GM12878 (cell line): Measurements from ENCODE around the gene NRG4. TPM values are rescaled to one million over a fixed set of nuclear protein-coding genes. Genes with fewer than 3 reads are reported as not detected.

ENCODE experiments used
- ATAC-seq: fragments of 200-7000 bp; cut with Tn5 transposase; 3 replicates; pipeline ENCODE4 v1.9.1; 2020; ENCODE audit warnings: mild to moderate bottlenecking, moderate library complexity
- BruUV-seq: library from RNA; stranded (reverse); fragments of 400-500 nt; replicated peaks from 2 replicates; lab custom pipeline; 2021; lab: Mats Ljungman, UMichigan
- CTCF ChIA-PET: fragments of 300-600 bp; sonication (Branson Sonifier 250); formaldehyde crosslinking; extraction: SDS; loops from one replicate; lab custom pipeline; 2021; ENCODE audit warnings: inconsistent platforms; lab: Yijun Ruan, JAX
- POLR2A ChIA-PET: fragments of 350-600 bp; formaldehyde crosslinking; extraction: SDS; loops from one replicate; lab custom pipeline; 2021; ENCODE audit warnings: inconsistent platforms; lab: Charles Lee
- RAD21 ChIA-PET: fragments of 300-600 bp; sonication (Branson Sonifier 250); formaldehyde crosslinking; loops from one replicate; lab custom pipeline; 2023; ENCODE audit warnings: antibody characterized with exemption; ENCODE audit not compliant: unreplicated experiment; lab: Charles Lee
- SMC1A ChIA-PET: fragments of 300-600 bp; sonication (Branson Sonifier 250); formaldehyde crosslinking; loops from one replicate; lab custom pipeline; 2023; ENCODE audit not compliant: unreplicated experiment, uncharacterized antibody; lab: Charles Lee
- DNase-seq: peaks from one replicate; pipeline ENCODE4 v3.0.0-alpha.2; 2011; ENCODE audit warnings: low read depth, low spot score
- FAIRE-seq: peaks from 3 replicates; lab custom pipeline; 2011; peaks lifted over from hg19 to GRCh38; lab: Jason Lieb, UNC
- H2AFZ ChIP-seq: 2 replicates; pipeline ENCODE4 v1.6.0; 2011; ENCODE audit warnings: low read depth, low read length, control low read depth; ENCODE audit not compliant: control insufficient read depth
- H3K27ac ChIP-seq: 2 replicates; pipeline ENCODE4 v1.5.1; 2011; ENCODE audit warnings: control low read depth; ENCODE audit not compliant: control insufficient read depth, insufficient read depth
- H3K27me3 ChIP-seq, 2 experiments: replicated peaks in 1 of 2; 2 replicates each; pipeline versions ENCODE4 v1.6.0 to v1.6.1; 2011; ENCODE audit warnings: low read length in 1 of 2; ENCODE audit not compliant: control insufficient read depth in 2 of 2, insufficient read depth in 2 of 2
- H3K36me3 ChIP-seq, 2 experiments: 2 replicates each; pipeline ENCODE4 v1.5.1; 2011; ENCODE audit warnings: low read length in 1 of 2; ENCODE audit not compliant: control insufficient read depth in 2 of 2, insufficient read depth in 2 of 2
- H3K4me1 ChIP-seq: 2 replicates; pipeline ENCODE4 v1.6.1; 2011; ENCODE audit warnings: mild to moderate bottlenecking, low read length, moderate library complexity, mixed read lengths; ENCODE audit not compliant: control insufficient read depth, insufficient read depth
- H3K4me2 ChIP-seq: 2 replicates; pipeline ENCODE4 v1.6.0; 2011; ENCODE audit warnings: control low read depth; ENCODE audit not compliant: control insufficient read depth, insufficient read depth
- H3K4me3 ChIP-seq: fragments of 200-600 bp; sonication (generic); 2 replicates; pipeline ENCODE4 v1.5.1; 2016
- H3K79me2 ChIP-seq: 2 replicates; pipeline ENCODE4 v1.6.0; 2011; ENCODE audit warnings: low read length; ENCODE audit not compliant: control insufficient read depth, insufficient read depth
- H3K9ac ChIP-seq: 2 replicates; pipeline ENCODE4 v1.8.0; 2011; ENCODE audit warnings: low read length, control low read depth, mixed read lengths; ENCODE audit not compliant: control insufficient read depth, insufficient read depth
- H3K9me3 ChIP-seq: replicated peaks from 3 replicates; pipeline ENCODE4 v1.5.1; 2011; ENCODE audit warnings: mild to moderate bottlenecking, low read length; ENCODE audit not compliant: control insufficient read depth, insufficient read depth
- H4K20me1 ChIP-seq: 2 replicates; pipeline ENCODE4 v1.6.0; 2011; ENCODE audit not compliant: control insufficient read depth, insufficient read depth
- BACH1 ChIP-seq: fragments of 450-650 bp; IDR thresholded peaks from 2 replicates; pipeline ENCODE4 v1.6.1; 2017; ENCODE audit warnings: mild to moderate bottlenecking, borderline replicate concordance
- CBFB ChIP-seq: IDR thresholded peaks from 2 replicates; pipeline ENCODE4 v1.6.1; 2016; ENCODE audit warnings: antibody characterized with exemption, low read depth
- CBX5 ChIP-seq: sonication (generic); IDR thresholded peaks from 2 replicates; pipeline ENCODE4 v1.6.1; 2016; ENCODE audit warnings: low read depth, moderate library complexity, mild to moderate bottlenecking, inconsistent platforms
- E2F8 ChIP-seq: fragments of 450-650 bp; IDR thresholded peaks from 2 replicates; pipeline ENCODE4 v1.6.1; 2018; ENCODE audit warnings: mild to moderate bottlenecking, low read depth, moderate library complexity; ENCODE audit not compliant: partially characterized antibody
- KLF5 ChIP-seq: fragments of 450-650 bp; IDR thresholded peaks from 2 replicates; pipeline ENCODE4 v1.6.1; 2014; ENCODE audit warnings: mild to moderate bottlenecking; ENCODE audit not compliant: partially characterized antibody
- MYB ChIP-seq: fragments of 150-350 bp; IDR thresholded peaks from 2 replicates; pipeline ENCODE4 v1.6.1; 2014; ENCODE audit warnings: mild to moderate bottlenecking, low read depth, low read length, borderline replicate concordance
- MYC ChIP-seq: IDR thresholded peaks from 2 replicates; pipeline ENCODE4 v1.6.1; 2011; ENCODE audit warnings: mild to moderate bottlenecking, low read length, moderate library complexity, inconsistent platforms; ENCODE audit not compliant: insufficient read depth, insufficient replicate concordance, insufficient read length, severe bottlenecking
- NFIC ChIP-seq: IDR thresholded peaks from 2 replicates; pipeline ENCODE4 v1.6.1; 2012; ENCODE audit warnings: low read depth, mild to moderate bottlenecking, inconsistent platforms, low read length, moderate library complexity
- NKRF ChIP-seq: fragments of 450-650 bp; conservative IDR thresholded peaks from 2 replicates; pipeline ENCODE4 v1.6.1; 2017; ENCODE audit warnings: mild to moderate bottlenecking, moderate library complexity
- NRF1 ChIP-seq: conservative IDR thresholded peaks from 2 replicates; pipeline ENCODE4 v1.6.1; 2011; ENCODE audit warnings: mild to moderate bottlenecking, low read depth, low read length, improper control_type of control experiment
- PAX5 ChIP-seq: IDR thresholded peaks from 2 replicates; pipeline ENCODE4 v1.6.1; 2011; ENCODE audit warnings: low read depth, low read length, borderline replicate concordance
- POLR2AphosphoS5 ChIP-seq: IDR thresholded peaks from 2 replicates; pipeline ENCODE4 v1.6.1; 2011; ENCODE audit warnings: mild to moderate bottlenecking, low read length, inconsistent platforms
- SIN3A ChIP-seq: IDR thresholded peaks from 2 replicates; pipeline ENCODE4 v1.6.1; 2012; ENCODE audit warnings: low read depth, low read length, improper control_type of control experiment
- STAT1 ChIP-seq: fragments of 450-650 bp; conservative IDR thresholded peaks from 2 replicates; pipeline ENCODE4 v1.6.1; 2014; ENCODE audit warnings: antibody characterized with exemption, mild to moderate bottlenecking
- SUPT20H ChIP-seq: IDR thresholded peaks from 2 replicates; pipeline ENCODE4 v1.6.1; 2011; ENCODE audit warnings: low read depth, mild to moderate bottlenecking, low read length, moderate library complexity, borderline replicate concordance; ENCODE audit not compliant: control insufficient read depth
- TAF1 ChIP-seq: IDR thresholded peaks from 2 replicates; pipeline ENCODE4 v1.6.1; 2011; ENCODE audit warnings: mild to moderate bottlenecking, low read depth, low read length, borderline replicate concordance
- TARDBP ChIP-seq: IDR thresholded peaks from 2 replicates; pipeline ENCODE4 v1.6.1; 2016; ENCODE audit warnings: borderline replicate concordance
- WGBS: methylation state at CpG from one replicate; pipeline ENCODE4 v1.1.6; 2016; ENCODE audit warnings: low lambda C conversion rate; ENCODE audit not compliant: insufficient replicate concordance, insufficient coverage; ENCODE audit errors: missing lambda C conversion rate; 5-methylcytosine and 5-hydroxymethylcytosine counted together
- in situ Hi-C: fragments of 300-500 bp; cut with MboI; formaldehyde crosslinking; loops from 9 replicates; pipeline ENCODE4 v1.14.3; 2018; ENCODE audit warnings: mixed read lengths
- intact Hi-C: fragments of 100-400 bp; cut with micrococcal nuclease; formaldehyde crosslinking; loops from one replicate; pipeline ENCODE4 v1.14.2; 2022; ENCODE audit not compliant: unreplicated experiment
- polyA plus RNA-seq, 11 experiments: library from polyadenylated mRNA; depleted of rRNA in 4 of 11; unstranded in 6 of 11; stranded (reverse) in 5 of 11; fragments of >200 nt; fragmentation: Nextera tagmentation in 4 of 11; fragmentation: Illumina TruSeq in 1 of 11; extraction: Ambion mirVana in 4 of 11; extraction: Trizol in 1 of 11; gene quantifications; 1 replicate in 1 of 11; 2 replicates in 10 of 11; pipeline versions ENCODE4 v1.2.1 to v1.2.3, GENCODE V29; 2011 to 2016; ENCODE audit warnings: inconsistent platforms in 2 of 11, missing spikeins in 2 of 11, low read depth in 1 of 11
- total RNA-seq, 4 experiments: library from RNA; depleted of rRNA in 3 of 4; stranded (reverse); fragments of >200 nt in 3 of 4; fragmentation: Illumina TruSeq in 1 of 4; extraction: Trizol in 1 of 4; gene quantifications; 2 replicates each; pipeline versions ENCODE4 v1.2.1 to v1.2.3, GENCODE V29; 2013 to 2021

The NRG4 gene
- total and polyA plus RNA-seq, 10 of the 15 experiments (the other 5 are each of a cell fraction or from before 2014, with no cell fraction given) = 0.76 to 8.3 (median 5.5) TPM

GRCh38 chr15:75903331-75904239 lies 108.6 kb downstream of the NRG4 start, which contains the start of gene FBXO22:
FBXO22 (plus strand) TSS chr15:75903878; CDS start chr15:75903964, 86 bp downstream.
- peak; percentile 68 for DNase-seq
- Histone ChIP-seq H3K9me3 (no peaks in the 10 kb centered on the region), H3K9ac (peak within 1 kb of the TSS; percentile 92), H3K4me2 (peak within 1 kb of the TSS; percentile 65), H3K36me3 (peaks cover 2 to 3% of the 10 kb centered on the region in 2 experiments), H2AFZ (peak within 1 kb of the TSS; percentile 93), H3K4me3 (peak within 1 kb of the TSS; percentile 90), H3K79me2 (peaks cover 33% of the 10 kb centered on the region), H3K27me3 (no peaks in the 10 kb centered on the region), H3K4me1 (no peaks in the 10 kb centered on the region), H4K20me1 (no peaks in the 10 kb centered on the region), H3K27ac (peak within 1 kb of the TSS; percentile 89)
- ChIA-PET POLR2A (interaction anchor here (0.5 to 1.5 kb wide), 3 partner anchors 180 to 1405 kb away, joined by 3 to 5 read pairs (median 3); a partner anchor contains a TSS), SMC1A (interaction anchor here (0.7 to 1.5 kb wide), 3 partner anchors 10 to 63 kb away, joined by 3 read pairs; partner anchors contain the start of gene UBE2Q2), CTCF (interaction anchor here (0.5 to 1.3 kb wide), 4 partner anchors 18 to 153 kb away, joined by 3 to 5 read pairs (median 4); no protein-coding TSS in a partner anchor), RAD21 (interaction anchor here (1.1 to 1.2 kb wide), 2 partner anchors 61 to 278 kb away, joined by 3 to 4 read pairs; partner anchors contain the start of gene SNUPN)
- ATAC-seq = peak; percentile 98
- TSS peak; percentile 93 for BruUV-seq
- 5% methylated on average over 63 of the region's 63 CpGs for WGBS
- in situ Hi-C loops (no loop called here), intact Hi-C loops (loop anchor here (5.0 kb wide), 1 partner anchor 56 kb away; no protein-coding TSS in a partner anchor)
- FAIRE-seq = peak; percentile 88
- TF ChIP-seq TAF1 (peak; percentile 77), BACH1 (peak; percentile 75), CBX5 (peak; percentile 69; the same call in 1 of the 2 replicates), MYB (no peak), CBFB (0 out of 2 replicates have a peak, but pooled peaks have one; percentile 40), E2F8 (peak; percentile 69), SUPT20H (no peak), SIN3A (peak; percentile 69), NKRF (peak; percentile 75), PAX5 (peak; percentile 33; the same call in 1 of the 2 replicates), KLF5 (no peak), TARDBP (0 out of 2 replicates have a peak, but pooled peaks have one; percentile 46), MYC (peak; percentile 48), NFIC (no peak), POLR2AphosphoS5 (peak; percentile 95), STAT1 (peak; percentile 85; the same call in 1 of the 2 replicates), NRF1 (peak; percentile 34)
